Measurements from ENCODE around the gene PPP2R2D.
A peak's percentile ranks its signal among the peaks of the same experiment; 100 is the strongest.
"Not testable (repeated sequence)": the region's sequence is repeated elsewhere in the genome, so short reads cannot be mapped to it uniquely, and the experiment has no call there.

Gene PPP2R2D

DNA sequence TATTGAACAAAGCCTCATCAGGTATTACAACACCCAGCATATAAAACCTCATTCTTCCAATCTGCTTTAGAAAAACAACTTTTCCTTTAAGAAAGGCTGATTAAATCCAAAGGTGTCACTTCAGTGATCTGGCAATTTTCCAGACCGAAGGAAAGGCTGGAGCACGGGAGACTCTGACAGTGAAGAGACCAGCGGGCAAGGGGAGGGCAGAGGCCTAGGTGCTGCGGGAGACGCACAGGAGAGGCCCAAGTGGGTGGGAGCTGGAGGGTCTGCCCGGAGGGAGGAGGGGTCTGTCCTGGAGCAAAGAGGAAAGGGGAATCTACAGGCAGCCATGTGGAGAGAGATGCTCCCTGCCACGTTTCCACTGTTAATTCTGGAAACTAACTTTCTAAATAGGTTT, 24.3 kb upstream of the PPP2R2D start:
- H3K27ac Mint-ChIP-seq = no peak overlapping the region
- no peak overlapping the region for H3K4me3 Mint-ChIP-seq
- H3K36me3 Mint-ChIP-seq = peaks cover 1% of the 10 kb centered on the region
- no peaks in the 10 kb centered on the region for H3K9me3 Mint-ChIP-seq
- H3K27me3 Mint-ChIP-seq = peaks cover 15% of the 10 kb centered on the region
- H3K4me1 Mint-ChIP-seq = no peaks in the 10 kb centered on the region

DNA sequence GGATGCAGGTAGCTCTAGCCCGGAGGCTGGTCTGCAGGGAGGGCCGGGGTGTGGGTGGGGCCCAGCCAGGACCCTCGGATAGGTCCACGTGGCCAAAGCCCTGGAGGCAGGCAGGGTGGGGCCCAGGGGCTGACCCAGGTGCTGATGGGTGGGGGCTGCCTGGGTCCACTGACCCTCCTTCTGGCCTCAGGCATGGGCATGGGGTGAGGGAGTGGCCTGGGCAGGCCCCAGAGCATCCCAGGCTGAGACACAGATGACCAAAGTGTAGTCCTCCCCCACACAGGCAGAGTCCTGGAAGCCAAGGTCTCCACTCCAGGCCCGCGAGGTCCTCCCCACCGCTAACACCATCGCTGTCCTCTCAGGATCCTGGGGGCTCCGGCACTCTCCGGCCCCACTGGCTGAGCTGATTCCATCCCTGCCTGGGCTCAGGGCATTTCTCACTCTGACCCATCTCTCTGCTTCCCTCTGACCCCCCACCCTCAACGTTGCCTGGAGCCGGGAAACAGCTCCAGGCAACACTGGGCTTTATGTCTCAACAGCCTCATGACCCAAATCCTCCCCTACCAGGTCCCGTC, 20.7 kb upstream of the PPP2R2D start:
- peaks cover 11% of the 10 kb centered on the region for H3K27me3 Mint-ChIP-seq
- no peak overlapping the region for H3K4me3 Mint-ChIP-seq
- no peaks in the 10 kb centered on the region for H3K9me3 Mint-ChIP-seq
- no peak overlapping the region for H3K27ac Mint-ChIP-seq
- H3K4me1 Mint-ChIP-seq = no peaks in the 10 kb centered on the region
- peaks cover 1% of the 10 kb centered on the region for H3K36me3 Mint-ChIP-seq

DNA sequence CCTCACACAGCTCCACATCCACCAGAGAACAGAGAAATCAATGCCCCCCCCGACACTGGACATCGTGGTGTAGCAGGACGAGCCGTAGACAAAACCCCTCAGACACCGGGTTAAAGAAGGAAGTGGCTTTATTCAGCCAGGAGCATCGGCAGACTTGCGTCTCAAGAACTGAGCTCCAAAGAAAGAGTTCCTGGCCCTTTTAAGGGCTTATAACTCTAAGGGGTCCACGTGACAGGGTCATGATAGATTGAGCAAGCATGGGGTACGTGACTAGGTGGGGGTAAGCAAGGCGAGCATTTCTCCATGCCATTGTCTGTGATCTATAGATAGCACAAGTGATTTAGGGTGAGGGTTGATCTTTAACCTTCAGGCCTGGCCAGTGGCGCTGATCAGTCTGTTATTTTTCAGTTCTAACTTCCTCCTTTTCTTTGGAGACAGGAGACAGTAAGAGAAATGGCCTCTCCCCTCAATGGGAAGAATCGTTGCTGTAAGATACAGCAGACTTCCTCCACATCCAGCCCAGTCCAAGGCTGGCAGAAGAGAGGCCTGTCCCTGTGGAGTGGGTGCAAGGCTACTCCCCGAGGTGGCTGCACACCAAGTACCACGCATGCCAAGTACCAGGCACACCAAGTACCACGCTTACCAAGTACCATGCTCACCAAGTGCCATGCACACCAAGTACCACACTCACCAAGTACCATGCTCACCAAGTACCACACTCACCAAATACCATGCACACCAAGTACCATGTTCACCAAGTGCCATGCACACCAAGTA, 19.5 kb upstream of the PPP2R2D start:
- Mint-ChIP-seq H3K36me3 (peaks cover 1% of the 10 kb centered on the region), H3K4me3 (no peak overlapping the region), H3K4me1 (peaks cover 10% of the 10 kb centered on the region), H3K27me3 (peaks cover 8% of the 10 kb centered on the region), H3K27ac (no peak overlapping the region), H3K9me3 (no peaks in the 10 kb centered on the region)

DNA sequence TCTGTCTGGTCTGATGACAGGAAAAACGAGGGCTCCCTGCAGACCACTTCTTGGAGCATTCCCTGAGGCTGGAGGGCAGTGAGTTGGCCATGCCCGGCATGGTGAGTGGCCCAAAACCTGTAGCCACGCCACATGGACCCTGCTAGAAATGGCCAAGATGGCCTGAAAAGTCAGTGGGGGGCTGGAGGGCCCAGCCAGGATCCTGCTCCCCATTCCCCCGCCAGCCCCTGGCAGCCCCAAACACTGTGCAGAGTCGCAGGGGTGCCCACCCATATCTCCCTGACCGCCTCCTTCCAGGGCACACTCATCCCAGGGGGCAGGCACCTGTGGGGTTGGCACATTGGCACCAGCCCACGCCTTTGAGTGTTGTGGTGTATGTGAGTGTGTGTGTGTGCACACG, 18.7 kb upstream of the PPP2R2D start:
- Mint-ChIP-seq H3K9me3 (no peaks in the 10 kb centered on the region), H3K27ac (no peak overlapping the region), H3K4me3 (no peak overlapping the region), H3K4me1 (peaks cover 15% of the 10 kb centered on the region), H3K27me3 (peaks cover 5% of the 10 kb centered on the region), H3K36me3 (peaks cover 1% of the 10 kb centered on the region)

DNA sequence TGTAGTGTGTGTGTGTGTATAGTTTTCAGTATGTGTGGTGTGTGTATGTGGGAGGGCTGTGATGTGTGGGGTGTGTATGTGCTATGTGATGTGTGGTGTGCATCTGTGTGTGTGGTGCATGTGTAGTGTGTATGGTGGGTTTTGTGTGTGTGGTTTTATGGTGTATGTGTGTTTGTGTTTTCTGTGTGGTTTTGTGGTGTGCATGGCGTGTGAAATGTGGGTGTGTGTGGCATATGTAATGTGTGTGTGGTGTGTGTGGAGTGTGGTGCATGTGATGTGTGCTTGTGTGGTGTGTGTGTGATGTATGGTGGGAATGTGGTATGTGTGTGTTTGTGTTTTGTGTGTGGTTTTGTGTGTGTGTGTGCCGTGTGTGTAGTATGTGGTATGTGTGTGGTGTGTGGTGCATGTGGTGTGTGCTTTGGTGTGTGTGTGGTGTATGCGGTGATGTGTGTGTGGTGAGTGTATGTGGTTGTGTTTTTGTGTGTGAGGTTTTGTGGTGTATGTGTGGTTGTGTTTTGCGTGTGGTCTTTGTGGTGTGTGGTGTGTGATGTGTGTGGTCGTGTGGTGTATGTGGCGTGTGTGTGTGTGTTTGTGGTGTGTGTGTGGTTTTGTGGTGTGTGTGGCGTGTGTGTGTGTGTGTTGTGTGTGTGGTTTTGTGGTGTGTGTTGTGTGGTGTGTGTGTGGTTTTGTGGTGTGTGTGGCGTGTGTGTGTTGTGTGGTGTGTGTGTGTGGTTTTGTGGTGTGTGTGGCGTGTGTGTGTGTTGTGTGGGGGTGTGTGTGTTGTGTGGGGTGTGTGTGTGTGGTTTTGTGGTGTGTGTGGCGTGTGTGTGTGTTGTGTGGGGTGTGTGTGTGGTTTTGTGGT, 18.0 kb upstream of the PPP2R2D start:
- Mint-ChIP-seq H3K27ac (no peak overlapping the region), H3K27me3 (peaks cover 3% of the 10 kb centered on the region), H3K4me3 (no peak overlapping the region), H3K36me3 (peaks cover 1% of the 10 kb centered on the region), H3K4me1 (peaks cover 15% of the 10 kb centered on the region), H3K9me3 (no peaks in the 10 kb centered on the region)

DNA sequence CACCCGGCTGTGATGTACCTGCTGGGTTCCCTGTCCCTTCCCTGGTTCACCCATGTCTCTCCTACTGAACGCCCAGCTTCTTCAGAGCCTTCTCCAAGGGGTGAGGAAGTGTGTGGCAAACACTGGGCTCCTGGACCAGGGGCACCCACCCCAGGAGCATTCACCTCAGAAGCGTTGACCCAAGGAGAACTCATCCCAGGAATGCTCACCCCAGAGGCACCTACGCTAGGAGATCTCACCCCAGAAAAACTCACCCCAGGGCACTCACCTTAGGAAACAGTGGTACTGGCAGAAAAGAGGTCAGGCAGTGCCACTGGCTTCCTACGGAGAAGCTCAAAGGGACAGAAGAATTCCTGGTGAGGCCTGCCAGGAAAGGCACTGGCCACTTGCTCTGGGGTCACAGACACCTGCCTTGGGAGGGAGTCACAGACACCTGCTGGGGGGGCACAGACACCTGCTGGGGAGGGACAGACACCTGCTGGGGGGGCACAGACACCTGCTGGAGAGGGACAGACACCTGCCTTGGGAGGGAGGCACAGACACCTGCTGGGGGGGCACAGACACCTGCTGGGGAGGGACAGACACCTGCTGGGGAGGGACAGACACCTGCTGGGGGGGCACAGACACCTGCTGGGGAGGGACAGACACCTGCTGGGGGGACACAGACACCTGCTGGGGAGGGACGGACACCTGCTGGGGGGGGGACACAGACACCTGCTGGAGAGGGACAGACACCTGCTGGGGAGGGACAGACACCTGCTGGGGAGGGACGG, 17.0 kb upstream of the PPP2R2D start:
- H3K4me3 Mint-ChIP-seq, H3K9me3 Mint-ChIP-seq, H3K36me3 Mint-ChIP-seq, H3K27ac Mint-ChIP-seq, H3K27me3 Mint-ChIP-seq: not testable (repeated sequence)
- peaks cover 15% of the 10 kb centered on the region for H3K4me1 Mint-ChIP-seq

DNA sequence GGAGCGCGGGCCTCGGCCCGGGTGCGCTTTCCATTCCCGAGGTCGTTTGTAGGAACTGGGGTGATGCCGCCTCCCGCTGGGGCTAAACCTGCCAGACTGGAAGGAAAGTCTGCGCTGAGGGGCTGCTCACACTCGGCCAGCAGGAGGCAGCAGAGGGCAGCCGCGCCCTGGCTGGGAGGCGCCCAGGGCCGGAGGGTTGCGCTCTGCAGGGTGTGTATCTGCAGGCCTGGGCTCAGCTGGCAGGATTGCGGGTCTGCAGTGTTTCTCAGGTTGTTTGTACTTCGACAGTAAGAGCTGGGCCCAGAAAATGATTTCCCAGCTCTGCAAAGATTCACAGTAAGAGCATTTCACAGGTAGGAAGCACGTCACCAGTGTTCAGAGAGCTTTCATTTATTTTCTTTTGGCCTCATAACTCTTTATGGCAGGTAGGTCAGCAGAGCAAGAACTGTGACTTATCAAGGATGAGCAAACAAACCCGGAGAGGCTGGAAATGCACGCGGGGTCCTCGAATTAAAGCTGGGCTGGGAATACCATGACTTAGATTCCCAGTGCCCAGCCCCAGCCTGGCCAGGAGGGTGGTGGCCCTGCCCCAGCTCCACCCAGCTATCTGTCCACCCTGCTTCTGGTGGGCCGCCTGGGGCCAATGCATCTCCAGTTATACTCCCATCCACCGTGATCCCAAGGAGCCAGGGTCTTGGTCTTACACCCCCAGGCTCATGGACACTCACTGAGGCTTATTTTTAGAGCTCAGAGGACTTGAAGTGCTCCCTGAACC, 15.2 kb upstream of the PPP2R2D start:
- H3K4me1 Mint-ChIP-seq = peaks cover 15% of the 10 kb centered on the region
- H3K9me3 Mint-ChIP-seq = no peaks in the 10 kb centered on the region
- no peaks in the 10 kb centered on the region for H3K27me3 Mint-ChIP-seq
- peak overlapping the region; percentile 36 for H3K27ac Mint-ChIP-seq
- H3K4me3 Mint-ChIP-seq = no peak overlapping the region
- H3K36me3 Mint-ChIP-seq = no peaks in the 10 kb centered on the region

DNA sequence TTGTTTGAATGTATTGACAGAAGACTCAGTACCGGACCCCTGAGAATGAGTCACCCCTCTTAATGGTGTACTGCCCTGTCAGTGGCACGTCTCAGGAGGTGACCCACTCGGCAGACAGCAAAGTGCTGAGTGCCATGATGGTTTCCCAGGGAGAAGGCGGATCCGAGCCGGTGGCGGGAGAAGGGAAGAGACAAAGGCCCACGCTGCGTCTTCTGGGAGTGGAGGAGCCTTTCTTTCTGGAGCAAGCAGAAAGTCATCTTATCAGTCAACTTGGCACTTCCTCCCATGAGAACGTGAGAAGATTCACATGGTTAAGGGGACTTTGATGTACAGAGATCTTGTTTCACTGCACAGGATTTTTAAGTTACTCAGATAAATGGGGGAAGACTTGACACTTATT, 14.6 kb upstream of the PPP2R2D start:
- Mint-ChIP-seq H3K4me1 (peaks cover 15% of the 10 kb centered on the region), H3K27ac (no peak overlapping the region), H3K4me3 (no peak overlapping the region), H3K36me3 (no peaks in the 10 kb centered on the region), H3K27me3 (no peaks in the 10 kb centered on the region), H3K9me3 (no peaks in the 10 kb centered on the region)

DNA sequence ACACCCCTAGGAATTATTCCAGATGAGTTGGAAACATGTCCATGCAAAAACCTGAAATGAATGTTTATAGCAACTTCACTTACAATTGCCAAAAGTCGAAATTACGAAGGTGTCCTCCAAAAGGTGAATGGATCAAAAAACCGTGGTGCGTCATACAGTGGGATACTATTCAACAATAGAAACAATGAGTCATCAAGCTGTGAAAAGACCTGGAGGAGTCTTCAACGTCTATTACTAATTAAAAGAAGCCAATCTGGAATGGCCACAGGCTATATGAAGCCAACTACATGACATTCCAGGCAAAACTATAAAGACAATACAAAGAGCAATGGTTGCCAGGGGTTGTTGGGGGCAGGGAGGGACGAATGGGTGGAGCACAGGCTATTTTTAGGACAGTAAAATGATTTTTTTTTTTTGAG, 12.6 kb upstream of the PPP2R2D start:
- no peak overlapping the region for H3K27ac Mint-ChIP-seq
- peaks cover 15% of the 10 kb centered on the region for H3K4me1 Mint-ChIP-seq

DNA sequence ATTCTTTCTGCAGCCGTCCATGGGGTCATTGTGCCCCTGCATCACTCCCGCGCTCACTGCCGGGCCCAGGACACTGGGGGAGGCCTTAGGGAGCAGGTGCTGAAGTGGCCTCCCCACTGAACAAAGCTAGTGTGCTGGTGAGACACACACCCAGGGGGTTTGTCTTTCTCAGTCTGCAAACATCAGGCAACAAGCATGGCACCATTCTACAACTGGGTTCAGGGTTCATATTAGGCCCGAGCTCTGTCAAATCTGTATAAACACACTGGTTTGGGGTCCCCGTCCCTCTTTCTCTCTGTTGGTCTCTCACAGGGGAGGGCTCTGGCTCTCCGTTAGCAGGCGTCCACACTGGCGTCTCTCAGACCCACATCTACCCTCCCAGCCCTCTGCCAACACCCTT, 11.1 kb upstream of the PPP2R2D start:
- Mint-ChIP-seq H3K36me3 (no peaks in the 10 kb centered on the region), H3K4me1 (peaks cover 15% of the 10 kb centered on the region), H3K9me3 (no peaks in the 10 kb centered on the region), H3K27me3 (no peaks in the 10 kb centered on the region), H3K27ac (no peak overlapping the region), H3K4me3 (no peak overlapping the region)

More for the DNA sequence above, 12.6 kb upstream of the PPP2R2D start:
- H3K9me3 Mint-ChIP-seq = no peaks in the 10 kb centered on the region
- no peak overlapping the region for H3K4me3 Mint-ChIP-seq
- no peaks in the 10 kb centered on the region for H3K36me3 Mint-ChIP-seq
- H3K27me3 Mint-ChIP-seq = no peaks in the 10 kb centered on the region

DNA sequence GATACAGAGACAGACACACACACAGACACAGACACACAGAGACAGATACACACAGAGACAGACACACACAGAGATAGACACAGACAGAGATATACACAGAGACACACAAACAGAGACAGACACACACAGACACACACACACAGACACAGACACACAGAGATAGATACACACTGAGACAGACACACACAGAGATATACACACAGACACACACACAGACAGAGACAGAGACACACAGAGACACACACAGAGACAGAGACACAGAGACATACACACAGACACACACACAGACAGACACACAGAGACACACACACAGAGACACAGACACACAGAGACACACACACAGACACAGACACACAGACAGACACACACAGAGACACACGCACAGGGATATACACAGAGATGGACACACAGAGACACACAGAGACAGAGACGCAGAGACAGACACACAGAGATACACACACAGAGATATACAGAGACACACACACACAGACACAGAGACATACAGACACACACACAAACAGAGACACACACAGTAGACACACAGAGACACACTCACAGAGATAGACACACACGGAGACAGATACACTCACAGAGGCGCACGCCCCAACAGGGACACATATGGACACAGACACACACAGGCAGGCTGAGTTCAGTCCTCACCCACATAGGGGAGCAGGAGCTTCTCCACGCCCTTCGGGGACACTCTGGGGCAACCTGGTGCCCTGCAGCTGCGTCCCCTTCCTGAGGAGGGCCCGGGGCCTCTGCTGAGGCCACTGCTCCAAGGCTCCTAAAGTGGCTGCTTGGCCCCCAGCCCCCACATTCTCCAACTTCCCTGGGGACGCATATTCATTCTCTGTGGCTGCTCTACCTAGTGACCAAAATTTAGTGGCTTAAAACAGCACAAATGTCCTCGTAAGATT, 10.3 kb upstream of the PPP2R2D start:
- H3K9me3 Mint-ChIP-seq = no peaks in the 10 kb centered on the region
- H3K4me3 Mint-ChIP-seq = no peak overlapping the region

DNA sequence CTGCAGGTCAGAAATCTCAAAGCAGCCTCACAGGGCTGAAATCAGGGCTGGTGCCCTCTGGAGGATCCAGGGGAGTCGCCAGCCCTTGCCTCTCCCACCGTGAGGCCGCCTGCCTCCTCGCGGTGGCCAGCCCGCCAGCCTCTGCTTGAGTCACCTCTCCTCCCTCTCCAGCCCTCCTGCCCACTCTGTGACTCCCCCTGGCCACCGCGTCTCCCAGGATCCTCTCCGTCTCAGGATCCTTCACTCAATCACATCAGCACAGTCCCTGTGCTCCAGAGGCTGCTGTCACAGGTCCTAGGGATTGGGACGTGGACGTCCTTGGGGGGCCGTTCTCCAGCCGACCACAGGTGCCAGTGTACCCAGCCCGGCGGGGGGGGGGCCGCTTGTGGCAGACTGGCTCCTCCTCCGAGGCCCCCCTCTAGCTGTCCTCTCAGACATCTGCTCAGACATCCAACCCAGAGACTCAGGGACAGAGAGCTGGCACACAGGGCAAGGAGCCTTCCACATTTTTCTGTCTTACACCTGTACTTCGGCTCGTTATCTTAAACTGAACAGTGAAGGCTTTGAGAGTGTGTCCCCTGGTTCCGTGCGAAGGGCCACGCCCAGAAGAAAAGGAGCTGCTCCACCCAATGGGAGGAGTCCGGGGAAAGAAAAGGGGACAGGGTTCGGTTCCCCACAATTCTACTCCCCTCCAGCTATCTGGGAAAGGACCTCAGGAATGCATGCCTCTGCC, 9.4 kb upstream of the PPP2R2D start:
- Mint-ChIP-seq H3K9me3 (no peaks in the 10 kb centered on the region), H3K36me3 (no peaks in the 10 kb centered on the region), H3K4me3 (no peak overlapping the region), H3K4me1 (peaks cover 19% of the 10 kb centered on the region), H3K27me3 (no peaks in the 10 kb centered on the region), H3K27ac (no peak overlapping the region)

More for the DNA sequence above, 10.3 kb upstream of the PPP2R2D start:
- no peaks in the 10 kb centered on the region for H3K27me3 Mint-ChIP-seq
- no peak overlapping the region for H3K27ac Mint-ChIP-seq
- H3K36me3 Mint-ChIP-seq = no peaks in the 10 kb centered on the region
- H3K4me1 Mint-ChIP-seq = peaks cover 19% of the 10 kb centered on the region

DNA sequence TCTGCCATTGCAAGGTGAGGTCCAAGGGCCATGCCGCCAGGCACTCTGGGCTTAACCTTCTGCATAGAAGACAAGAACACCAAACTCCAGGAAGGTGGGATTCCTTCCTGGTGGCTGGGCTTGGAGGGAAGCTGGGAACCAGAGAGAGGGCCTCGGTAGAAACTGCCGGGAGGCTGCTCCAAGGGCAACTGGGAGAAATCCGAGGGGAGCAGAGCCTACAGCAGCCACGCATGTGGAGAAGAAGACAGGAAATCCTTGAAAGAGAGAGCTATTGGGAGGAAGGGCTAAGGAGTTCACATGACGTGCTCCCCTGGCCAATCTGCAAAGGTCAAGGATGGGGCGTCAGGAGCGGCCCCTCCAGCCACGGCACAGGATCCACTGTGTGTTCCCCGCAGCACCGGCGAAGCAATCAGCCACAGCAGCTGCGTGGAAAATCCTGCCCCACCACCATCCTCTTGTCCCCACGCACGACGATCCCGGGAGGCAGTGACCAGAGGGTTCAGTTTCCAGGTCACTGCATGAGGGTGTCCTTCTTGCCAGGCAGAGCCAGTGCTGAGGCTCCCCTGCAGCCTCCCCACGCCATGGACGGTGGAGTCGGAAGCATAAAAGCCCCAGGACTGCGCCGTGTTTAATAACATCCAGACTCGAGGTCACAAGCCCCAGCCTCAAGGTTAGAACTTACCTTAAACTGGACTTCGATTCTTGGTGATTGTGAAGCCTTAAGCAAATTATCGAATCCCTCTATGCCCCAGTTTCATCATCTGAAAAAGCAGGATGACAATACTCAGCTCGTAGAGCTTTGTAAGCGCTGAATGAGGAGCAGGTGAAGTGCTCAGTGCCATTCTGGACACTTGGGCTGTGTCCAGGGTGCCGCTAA, 8.6 kb upstream of the PPP2R2D start:
- no peaks in the 10 kb centered on the region for H3K9me3 Mint-ChIP-seq
- no peaks in the 10 kb centered on the region for H3K27me3 Mint-ChIP-seq
- H3K4me1 Mint-ChIP-seq = peaks cover 19% of the 10 kb centered on the region
- no peak overlapping the region for H3K4me3 Mint-ChIP-seq
- no peaks in the 10 kb centered on the region for H3K36me3 Mint-ChIP-seq
- H3K27ac Mint-ChIP-seq = peak overlapping the region; percentile 33
